HEK293 (cell line): ENCODE results near the gene SYAP1.

Experiments used
- CTCF ChIA-PET: fragments of 350-600 bp; formaldehyde crosslinking; extraction: SDS; loops from one replicate; lab custom pipeline; 2021; ENCODE audit warnings: antibody characterized with exemption; lab: Yijun Ruan, JAX
- POLR2A ChIA-PET: fragments of 300-600 bp; formaldehyde crosslinking; extraction: SDS; loops from one replicate; lab custom pipeline; 2020; ENCODE audit warnings: antibody characterized with exemption, inconsistent platforms; lab: Yijun Ruan, JAX
- H3K27ac ChIP-seq: fragments of 200-500 bp; sonication (Bioruptor generic); 2 replicates; pipeline ENCODE4 v1.5.1; 2014; ENCODE audit warnings: low read depth, low read length, control low read depth, inconsistent platforms; ENCODE audit errors: extremely low read depth
- H3K36me3 ChIP-seq, 2 experiments: fragments of 200-500 bp in 1 of 2; sonication (Bioruptor generic) in 1 of 2; 1 replicate in 1 of 2; 2 replicates in 1 of 2; pipeline ENCODE4 v1.5.1; 2014 to 2017; ENCODE audit warnings: inconsistent platforms in 2 of 2, low read length in 2 of 2; ENCODE audit not compliant: control insufficient read depth in 2 of 2, insufficient read depth in 1 of 2
- H3K4me1 ChIP-seq: fragments of 200-500 bp; sonication (Bioruptor generic); 2 replicates; pipeline ENCODE4 v1.5.1; 2014; ENCODE audit warnings: mild to moderate bottlenecking, low read length, inconsistent platforms; ENCODE audit not compliant: control insufficient read depth, insufficient read depth
- H3K4me3 ChIP-seq: 2 replicates; pipeline ENCODE4 v1.5.1; 2011; ENCODE audit warnings: low read depth, mild to moderate bottlenecking, control low read depth, low read length, moderate library complexity
- H3K9me3 ChIP-seq: fragments of 200-500 bp; sonication (Bioruptor generic); 2 replicates; pipeline ENCODE4 v1.5.1; 2014; ENCODE audit warnings: low read depth, low read length, inconsistent platforms; ENCODE audit not compliant: control insufficient read depth, insufficient read depth
- MEIS1 ChIP-seq: sonication (generic); formaldehyde crosslinking; IDR thresholded peaks from 2 replicates; pipeline ENCODE4 v1.8.1; 2022; ENCODE audit warnings: missing genetic modification reagents, mild to moderate bottlenecking, borderline replicate concordance
- OSR2 ChIP-seq: fragments of 450-650 bp; formaldehyde crosslinking; IDR thresholded peaks from 2 replicates; pipeline ENCODE4 v1.5.1; 2016; ENCODE audit warnings: missing biosample characterization, missing genetic modification characterization
- OVOL3 ChIP-seq: fragments of 450-650 bp; formaldehyde crosslinking; IDR thresholded peaks from 2 replicates; pipeline ENCODE4 v1.5.1; 2016; ENCODE audit warnings: missing biosample characterization, missing genetic modification characterization
- PRDM4 ChIP-seq: fragments of 450-650 bp; formaldehyde crosslinking; IDR thresholded peaks from 2 replicates; pipeline ENCODE4 v1.5.1; 2017; ENCODE audit warnings: missing biosample characterization, missing genetic modification characterization
- SCRT1 ChIP-seq: fragments of 450-650 bp; formaldehyde crosslinking; IDR thresholded peaks from 2 replicates; pipeline ENCODE4 v1.5.1; 2016; ENCODE audit warnings: missing biosample characterization, missing genetic modification characterization, borderline replicate concordance
- SCRT2 ChIP-seq: fragments of 450-650 bp; formaldehyde crosslinking; IDR thresholded peaks from 2 replicates; pipeline ENCODE4 v1.5.1; 2016; ENCODE audit warnings: missing biosample characterization, missing genetic modification characterization
- TCF7L2 ChIP-seq: IDR thresholded peaks from 2 replicates; pipeline ENCODE4 v1.6.1; 2011; ENCODE audit warnings: low read depth, mild to moderate bottlenecking, inconsistent platforms, low read length, moderate library complexity, borderline replicate concordance
- ZBTB11 ChIP-seq: fragments of 450-650 bp; formaldehyde crosslinking; conservative IDR thresholded peaks from 2 replicates; pipeline ENCODE4 v1.5.1; 2016; ENCODE audit warnings: low read depth, missing biosample characterization, missing genetic modification characterization
- ZBTB48 ChIP-seq: fragments of 450-650 bp; formaldehyde crosslinking; IDR thresholded peaks from 2 replicates; pipeline ENCODE4 v1.5.1; 2016; ENCODE audit warnings: missing biosample characterization, missing genetic modification characterization
- ZFHX2 ChIP-seq: fragments of 450-650 bp; formaldehyde crosslinking; conservative IDR thresholded peaks from 2 replicates; pipeline ENCODE4 v1.5.1; 2016; ENCODE audit warnings: missing biosample characterization, missing genetic modification characterization
- ZFP3 ChIP-seq: fragments of 450-650 bp; formaldehyde crosslinking; IDR thresholded peaks from 2 replicates; pipeline ENCODE4 v1.5.1; 2016; ENCODE audit warnings: low read depth, missing biosample characterization, missing genetic modification characterization
- ZIC2 ChIP-seq: fragments of 450-650 bp; formaldehyde crosslinking; IDR thresholded peaks from 2 replicates; pipeline ENCODE4 v1.5.1; 2016; ENCODE audit warnings: missing biosample characterization, missing genetic modification characterization
- ZNF140 ChIP-seq: fragments of 450-650 bp; formaldehyde crosslinking; IDR thresholded peaks from 2 replicates; pipeline ENCODE4 v1.5.1; 2016; ENCODE audit warnings: missing biosample characterization, missing genetic modification characterization
- ZNF148 ChIP-seq: fragments of 450-650 bp; formaldehyde crosslinking; IDR thresholded peaks from 2 replicates; pipeline ENCODE4 v1.5.0; 2017; ENCODE audit warnings: missing biosample characterization, missing genetic modification characterization, borderline replicate concordance
- ZNF214 ChIP-seq: fragments of 450-650 bp; formaldehyde crosslinking; IDR thresholded peaks from 2 replicates; pipeline ENCODE4 v1.5.1; 2017; ENCODE audit warnings: missing biosample characterization, mild to moderate bottlenecking, missing genetic modification characterization, borderline replicate concordance
- ZNF223 ChIP-seq: fragments of 450-650 bp; formaldehyde crosslinking; IDR thresholded peaks from 2 replicates; pipeline ENCODE4 v1.5.1; 2016; ENCODE audit warnings: missing biosample characterization, missing genetic modification characterization
- ZNF350 ChIP-seq: fragments of 450-650 bp; formaldehyde crosslinking; IDR thresholded peaks from 2 replicates; pipeline ENCODE4 v1.5.0; 2017; ENCODE audit warnings: missing biosample characterization, mild to moderate bottlenecking, missing genetic modification characterization
- ZNF423 ChIP-seq: fragments of 450-650 bp; formaldehyde crosslinking; IDR thresholded peaks from 2 replicates; pipeline ENCODE4 v1.5.1; 2016; ENCODE audit warnings: missing biosample characterization, missing genetic modification characterization
- ZNF544 ChIP-seq: fragments of 450-650 bp; formaldehyde crosslinking; IDR thresholded peaks from 2 replicates; pipeline ENCODE4 v1.5.0; 2017; ENCODE audit warnings: missing biosample characterization, missing genetic modification characterization
- ZNF585B ChIP-seq: fragments of 450-650 bp; formaldehyde crosslinking; IDR thresholded peaks from 2 replicates; pipeline ENCODE4 v1.5.1; 2016; ENCODE audit warnings: missing biosample characterization, missing genetic modification characterization
- ZNF654 ChIP-seq: fragments of 450-650 bp; formaldehyde crosslinking; IDR thresholded peaks from 2 replicates; pipeline ENCODE4 v1.5.1; 2016; ENCODE audit warnings: low read depth, missing biosample characterization, missing genetic modification characterization
- ZNF664 ChIP-seq: fragments of 450-650 bp; formaldehyde crosslinking; IDR thresholded peaks from 2 replicates; pipeline ENCODE4 v1.5.1; 2016; ENCODE audit warnings: missing biosample characterization, missing genetic modification characterization
- ZNF677 ChIP-seq: fragments of 450-650 bp; IDR thresholded peaks from 2 replicates; pipeline ENCODE4 v1.5.0; 2018; ENCODE audit warnings: missing biosample characterization, mild to moderate bottlenecking, missing genetic modification characterization, moderate library complexity
- TF ChIP-seq, protein P1 (sequence below): fragments of 450-650 bp; formaldehyde crosslinking; IDR thresholded peaks from 2 replicates; pipeline ENCODE4 v1.5.1; 2016; ENCODE audit warnings: missing biosample characterization, missing genetic modification characterization, low read depth
- TF ChIP-seq, protein P2 (sequence below): fragments of 450-650 bp; formaldehyde crosslinking; IDR thresholded peaks from 2 replicates; pipeline ENCODE4 v1.5.1; 2016; ENCODE audit warnings: missing biosample characterization, missing genetic modification characterization
- TF ChIP-seq, protein P3 (sequence below): fragments of 450-650 bp; formaldehyde crosslinking; IDR thresholded peaks from 2 replicates; pipeline ENCODE4 v1.5.1; 2017; ENCODE audit warnings: missing biosample characterization, missing genetic modification characterization

The SYAP1 gene

DNA sequence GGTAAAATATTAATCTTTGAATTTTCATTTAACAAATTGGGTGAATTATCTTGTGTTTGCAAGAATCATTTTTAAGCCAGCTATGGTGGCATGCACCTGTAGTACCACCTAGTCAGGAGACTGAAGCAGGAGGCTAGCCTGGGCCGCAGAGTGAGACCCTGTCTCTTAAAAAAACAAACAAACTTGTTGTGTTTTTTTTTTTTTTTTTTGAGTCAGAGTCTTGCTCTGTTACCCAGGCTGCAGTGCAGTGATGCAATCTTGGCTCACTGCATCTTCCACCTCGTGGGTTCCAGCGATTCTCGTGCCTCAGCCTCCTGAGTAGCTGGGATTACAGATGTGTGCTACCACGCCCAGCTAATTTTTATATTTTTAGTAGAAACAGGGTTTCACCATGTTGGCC is 69.1 kb downstream of the SYAP1 start:
- ChIA-PET POLR2A (interaction anchor here (0.7 to 1.1 kb wide), 2 partner anchors 19 to 1515 kb away, joined by 4 read pairs; no protein-coding TSS in a partner anchor), CTCF (interaction anchor here (0.6 to 0.7 kb wide), 2 partner anchors 53 to 1504 kb away, joined by 3 read pairs; no protein-coding TSS in a partner anchor)
- peaks cover 26 to 31% of the 10 kb centered on the region in 2 experiments for H3K36me3 ChIP-seq
- H3K4me1 ChIP-seq = peaks cover 10% of the 10 kb centered on the region; the same call in 1 of the 2 replicates
- no peak overlapping the region for H3K27ac ChIP-seq
- no peak overlapping the region for H3K4me3 ChIP-seq
- H3K9me3 ChIP-seq = no peaks in the 10 kb centered on the region
- TF ChIP-seq ZNF654 = no peak
- TF ChIP-seq ZNF223 (tag by site-specific recombination) = no peak
- 0 out of 2 replicates have a peak, but pooled peaks have one; percentile 55 for TF ChIP-seq SCRT2
- no peak for TF ChIP-seq ZNF677 (tag by site-specific recombination)
- TF ChIP-seq ZFP3 = no peak
- no peak for TF ChIP-seq TCF7L2
- no peak for TF ChIP-seq ZNF664 (tag by site-specific recombination)
- TF ChIP-seq OVOL3 (tag by site-specific recombination) = no peak
- TF ChIP-seq, protein P1, sequence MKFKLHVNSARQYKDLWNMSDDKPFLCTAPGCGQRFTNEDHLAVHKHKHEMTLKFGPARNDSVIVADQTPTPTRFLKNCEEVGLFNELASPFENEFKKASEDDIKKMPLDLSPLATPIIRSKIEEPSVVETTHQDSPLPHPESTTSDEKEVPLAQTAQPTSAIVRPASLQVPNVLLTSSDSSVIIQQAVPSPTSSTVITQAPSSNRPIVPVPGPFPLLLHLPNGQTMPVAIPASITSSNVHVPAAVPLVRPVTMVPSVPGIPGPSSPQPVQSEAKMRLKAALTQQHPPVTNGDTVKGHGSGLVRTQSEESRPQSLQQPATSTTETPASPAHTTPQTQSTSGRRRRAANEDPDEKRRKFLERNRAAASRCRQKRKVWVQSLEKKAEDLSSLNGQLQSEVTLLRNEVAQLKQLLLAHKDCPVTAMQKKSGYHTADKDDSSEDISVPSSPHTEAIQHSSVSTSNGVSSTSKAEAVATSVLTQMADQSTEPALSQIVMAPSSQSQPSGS (tag by site-specific recombination) = 0 out of 2 replicates have a peak, but pooled peaks have one; percentile 35
- TF ChIP-seq ZBTB11 = no peak
- TF ChIP-seq ZIC2 (tag by site-specific recombination) = no peak
- no peak for TF ChIP-seq ZNF423 (tag by site-specific recombination)
- no peak for TF ChIP-seq ZNF214 (tag by site-specific recombination)
- no peak for TF ChIP-seq ZNF140 (tag by site-specific recombination)
- no peak for TF ChIP-seq ZNF350 (tag by site-specific recombination)
- no peak for TF ChIP-seq ZNF585B (tag by site-specific recombination)
- 0 out of 2 replicates have a peak, but pooled peaks have one; percentile 19 for TF ChIP-seq SCRT1 (tag by site-specific recombination)
- no peak for TF ChIP-seq MEIS1 (CRISPR knock-in tag)
- TF ChIP-seq, protein P2, sequence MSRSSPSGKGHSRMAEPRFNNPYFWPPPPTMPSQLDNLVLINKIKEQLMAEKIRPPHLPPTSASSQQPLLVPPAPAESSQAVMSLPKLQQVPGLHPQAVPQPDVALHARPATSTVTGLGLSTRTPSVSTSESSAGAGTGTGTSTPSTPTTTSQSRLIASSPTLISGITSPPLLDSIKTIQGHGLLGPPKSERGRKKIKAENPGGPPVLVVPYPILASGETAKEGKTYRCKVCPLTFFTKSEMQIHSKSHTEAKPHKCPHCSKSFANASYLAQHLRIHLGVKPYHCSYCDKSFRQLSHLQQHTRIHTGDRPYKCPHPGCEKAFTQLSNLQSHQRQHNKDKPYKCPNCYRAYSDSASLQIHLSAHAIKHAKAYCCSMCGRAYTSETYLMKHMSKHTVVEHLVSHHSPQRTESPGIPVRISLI = 0 out of 2 replicates have a peak, but pooled peaks have one; percentile 57
- no peak for TF ChIP-seq ZNF148 (tag by site-specific recombination)
- TF ChIP-seq, protein P3, sequence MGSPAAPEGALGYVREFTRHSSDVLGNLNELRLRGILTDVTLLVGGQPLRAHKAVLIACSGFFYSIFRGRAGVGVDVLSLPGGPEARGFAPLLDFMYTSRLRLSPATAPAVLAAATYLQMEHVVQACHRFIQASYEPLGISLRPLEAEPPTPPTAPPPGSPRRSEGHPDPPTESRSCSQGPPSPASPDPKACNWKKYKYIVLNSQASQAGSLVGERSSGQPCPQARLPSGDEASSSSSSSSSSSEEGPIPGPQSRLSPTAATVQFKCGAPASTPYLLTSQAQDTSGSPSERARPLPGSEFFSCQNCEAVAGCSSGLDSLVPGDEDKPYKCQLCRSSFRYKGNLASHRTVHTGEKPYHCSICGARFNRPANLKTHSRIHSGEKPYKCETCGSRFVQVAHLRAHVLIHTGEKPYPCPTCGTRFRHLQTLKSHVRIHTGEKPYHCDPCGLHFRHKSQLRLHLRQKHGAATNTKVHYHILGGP (tag by site-specific recombination) = no peak
- TF ChIP-seq PRDM4 (tag by site-specific recombination) = no peak
- TF ChIP-seq ZFHX2 (tag by site-specific recombination) = no peak
- TF ChIP-seq ZNF544 (tag by site-specific recombination) = no peak
- TF ChIP-seq ZBTB48 = no peak
- TF ChIP-seq OSR2 (tag by site-specific recombination) = peak; percentile 29; the same call in 1 of the 2 replicates
